Endothelial cell of umbilical vein (primary cell): ENCODE data around the gene LMNB1. TPM values are rescaled to one million over a fixed set of nuclear protein-coding genes. Genes with fewer than 3 reads are reported as not detected.

Source experiments
- BruUV-seq: library from RNA; stranded (reverse); fragments of 400-500 nt; replicated peaks from 2 replicates; lab custom pipeline; 2021; lab: Mats Ljungman, UMichigan
- CTCF ChIA-PET: fragments of 300-600, 350-600 bp; sonication (Branson Sonifier 250); formaldehyde crosslinking; loops from one replicate; lab custom pipeline; 2021; ENCODE audit warnings: antibody characterized with exemption, inconsistent platforms; lab: Charles Lee
- POLR2A ChIA-PET: fragments of 300-600, 350-600 bp; sonication (Branson Sonifier 250); formaldehyde crosslinking; loops from one replicate; lab custom pipeline; 2021; ENCODE audit warnings: antibody characterized with exemption, inconsistent platforms; lab: Charles Lee
- DNase-seq: peaks from one replicate; pipeline ENCODE4 v3.0.0-alpha.2; 2011; ENCODE audit warnings: low read depth, low spot score
- FAIRE-seq: peaks from 2 replicates; lab custom pipeline; 2011; peaks lifted over from hg19 to GRCh38; lab: Jason Lieb, UNC
- H2AFZ ChIP-seq: 2 replicates; pipeline ENCODE4 v1.6.0; 2012; ENCODE audit warnings: low read depth, low read length, control low read depth, inconsistent platforms
- H3K27ac ChIP-seq: 2 replicates; pipeline ENCODE4 v1.5.1; 2011; ENCODE audit warnings: low read depth, mild to moderate bottlenecking, control low read depth, low read length, moderate library complexity; ENCODE audit not compliant: insufficient read depth
- H3K27me3 ChIP-seq, 2 experiments: 2 replicates each; pipeline versions ENCODE4 v1.6.0 to v1.6.1; 2011; ENCODE audit warnings: low read length in 2 of 2, mixed read lengths in 1 of 2; ENCODE audit not compliant: control insufficient read depth in 2 of 2, insufficient read depth in 2 of 2
- H3K36me3 ChIP-seq, 2 experiments: 2 replicates in 1 of 2; 3 replicates in 1 of 2; pipeline ENCODE4 v1.5.1; 2011; ENCODE audit warnings: low read length in 2 of 2, mild to moderate bottlenecking in 1 of 2, moderate library complexity in 1 of 2; ENCODE audit not compliant: control insufficient read depth in 2 of 2, insufficient read depth in 2 of 2; ENCODE audit errors: extremely low read depth in 1 of 2
- H3K4me1 ChIP-seq: 3 replicates; pipeline ENCODE4 v1.5.1; 2011; ENCODE audit warnings: mild to moderate bottlenecking, low read length; ENCODE audit not compliant: control insufficient read depth, insufficient read depth; ENCODE audit errors: extremely low read depth
- H3K4me2 ChIP-seq: 2 replicates; pipeline ENCODE4 v1.6.1; 2011; ENCODE audit warnings: low read length, control low read depth, mixed read lengths; ENCODE audit not compliant: insufficient read depth
- H3K4me3 ChIP-seq, 3 experiments: fragments of 200-600 bp in 1 of 3; sonication (generic), shearing (Covaris generic) in 1 of 3; replicated peaks in 1 of 3; 2 replicates each; pipeline ENCODE4 v1.5.1; 2011 to 2016; ENCODE audit warnings: control low read depth in 3 of 3, low read length in 3 of 3, mild to moderate bottlenecking in 2 of 3, inconsistent platforms in 1 of 3, low read depth in 1 of 3, moderate library complexity in 1 of 3; ENCODE audit not compliant: insufficient read depth in 1 of 3
- H3K79me2 ChIP-seq: 2 replicates; pipeline ENCODE4 v1.6.0; 2012; ENCODE audit warnings: low read length, inconsistent platforms; ENCODE audit not compliant: control insufficient read depth, insufficient read depth
- H3K9ac ChIP-seq: replicated peaks from 2 replicates; pipeline ENCODE3; 2011; ENCODE audit warnings: low read length, control low read depth; ENCODE audit not compliant: insufficient read depth; ENCODE audit errors: extremely low read depth
- H3K9me1 ChIP-seq: replicated peaks from 3 replicates; pipeline ENCODE4 v1.6.0; 2011; ENCODE audit warnings: mild to moderate bottlenecking, low read length; ENCODE audit not compliant: control insufficient read depth, insufficient read depth; ENCODE audit errors: extremely low read depth
- H3K9me3 ChIP-seq: replicated peaks from 2 replicates; pipeline ENCODE4 v1.5.1; 2012; ENCODE audit warnings: low read length, inconsistent platforms; ENCODE audit not compliant: control insufficient read depth, insufficient read depth
- H4K20me1 ChIP-seq: replicated peaks from 2 replicates; pipeline ENCODE3; 2011; ENCODE audit warnings: mild to moderate bottlenecking, low read length; ENCODE audit not compliant: control insufficient read depth, insufficient read depth; ENCODE audit errors: extremely low read depth
- FOS ChIP-seq: IDR thresholded peaks from 2 replicates; pipeline ENCODE4 v1.6.1; 2011; ENCODE audit warnings: mild to moderate bottlenecking, low read length, moderate library complexity, borderline replicate concordance; ENCODE audit not compliant: insufficient read depth
- GATA2 ChIP-seq: IDR thresholded peaks from 2 replicates; pipeline ENCODE4 v1.7.0; 2011; ENCODE audit warnings: low read depth, mild to moderate bottlenecking, moderate library complexity, mixed read lengths, low read length; ENCODE audit not compliant: insufficient read length, insufficient read depth
- POLR2A ChIP-seq: IDR thresholded peaks from 2 replicates; pipeline ENCODE4 v1.6.1; 2012; ENCODE audit warnings: low read depth, mild to moderate bottlenecking, control low read depth, low read length
- POLR2AphosphoS5 ChIP-seq: IDR thresholded peaks from 2 replicates; pipeline ENCODE4 v1.6.1; 2012; ENCODE audit warnings: low read depth, mild to moderate bottlenecking, control low read depth, low read length, moderate library complexity; ENCODE audit not compliant: insufficient read depth
- dilution Hi-C: fragments of 300-500 bp; cut with MboI; formaldehyde crosslinking; loops from one replicate; pipeline ENCODE4 v1.15.0; 2019; ENCODE audit warnings: low sequenced_read_pairs; ENCODE audit not compliant: extremely low pct_ligation_motif_present
- intact Hi-C: fragments of 100-400 bp; cut with micrococcal nuclease; formaldehyde crosslinking; loops from one replicate; pipeline ENCODE4 v1.10.0; 2022
- polyA plus RNA-seq, 4 experiments: library from polyadenylated mRNA; depleted of rRNA in 3 of 4; stranded (reverse) in 3 of 4; unstranded in 1 of 4; fragments of >200 nt; gene quantifications; 2 replicates each; pipeline versions ENCODE4 v1.2.1 to v1.2.3, GENCODE V29; 2011 to 2012; ENCODE audit warnings: missing spikeins in 1 of 4
- total RNA-seq: library from RNA; stranded (reverse); gene quantifications from 2 replicates; pipeline ENCODE4 v1.2.3, GENCODE V29; 2021
- TF ChIP-seq, protein P1 (sequence below): IDR thresholded peaks from 2 replicates; pipeline ENCODE4 v1.6.1; 2011; ENCODE audit not compliant: insufficient read depth, insufficient read length
- TF ChIP-seq, protein P2 (sequence below), 2 donors: IDR thresholded peaks; 1 replicate in 1 of 2; 2 replicates in 1 of 2; pipeline ENCODE4 v1.5.1; 2011; ENCODE audit warnings: low read length in 2 of 2, mild to moderate bottlenecking in 2 of 2, moderate library complexity in 2 of 2, control low read depth in 1 of 2, inconsistent platforms in 1 of 2, low read depth in 1 of 2; ENCODE audit not compliant: insufficient read depth in 1 of 2; ENCODE audit errors: extremely low read depth in 1 of 2

LMNB1 gene
- total and polyA plus RNA-seq, 2 donors (not counting 3 experiments of a cell fraction or from before 2014, with no cell fraction given): 45.2 to 144 TPM

DNA sequence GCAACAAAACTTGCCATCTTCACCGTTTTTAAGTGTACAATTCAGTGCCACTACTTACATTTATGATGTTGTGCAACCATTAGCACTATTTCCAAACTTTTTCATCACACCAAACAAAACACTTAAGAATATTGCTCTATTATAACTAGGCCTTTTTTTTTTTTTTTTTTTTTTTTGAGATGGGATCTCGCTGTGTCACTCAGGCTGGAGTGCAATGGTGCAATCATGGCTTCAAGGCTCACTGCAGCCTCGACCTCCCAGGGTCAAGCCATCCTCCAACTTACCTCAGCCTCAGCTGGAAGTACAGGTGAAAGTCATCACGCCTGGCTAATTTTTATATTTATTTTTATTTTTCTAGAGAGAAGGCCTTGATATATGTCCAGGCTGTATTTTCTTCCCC, 22.3 kb upstream of the LMNB1 start:
- TF ChIP-seq POLR2AphosphoS5 (no peak), GATA2 (no peak), FOS (no peak), POLR2A (no peak)
- TF ChIP-seq, protein P1, sequence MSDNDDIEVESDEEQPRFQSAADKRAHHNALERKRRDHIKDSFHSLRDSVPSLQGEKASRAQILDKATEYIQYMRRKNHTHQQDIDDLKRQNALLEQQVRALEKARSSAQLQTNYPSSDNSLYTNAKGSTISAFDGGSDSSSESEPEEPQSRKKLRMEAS: no peak
- TF ChIP-seq, protein P2, sequence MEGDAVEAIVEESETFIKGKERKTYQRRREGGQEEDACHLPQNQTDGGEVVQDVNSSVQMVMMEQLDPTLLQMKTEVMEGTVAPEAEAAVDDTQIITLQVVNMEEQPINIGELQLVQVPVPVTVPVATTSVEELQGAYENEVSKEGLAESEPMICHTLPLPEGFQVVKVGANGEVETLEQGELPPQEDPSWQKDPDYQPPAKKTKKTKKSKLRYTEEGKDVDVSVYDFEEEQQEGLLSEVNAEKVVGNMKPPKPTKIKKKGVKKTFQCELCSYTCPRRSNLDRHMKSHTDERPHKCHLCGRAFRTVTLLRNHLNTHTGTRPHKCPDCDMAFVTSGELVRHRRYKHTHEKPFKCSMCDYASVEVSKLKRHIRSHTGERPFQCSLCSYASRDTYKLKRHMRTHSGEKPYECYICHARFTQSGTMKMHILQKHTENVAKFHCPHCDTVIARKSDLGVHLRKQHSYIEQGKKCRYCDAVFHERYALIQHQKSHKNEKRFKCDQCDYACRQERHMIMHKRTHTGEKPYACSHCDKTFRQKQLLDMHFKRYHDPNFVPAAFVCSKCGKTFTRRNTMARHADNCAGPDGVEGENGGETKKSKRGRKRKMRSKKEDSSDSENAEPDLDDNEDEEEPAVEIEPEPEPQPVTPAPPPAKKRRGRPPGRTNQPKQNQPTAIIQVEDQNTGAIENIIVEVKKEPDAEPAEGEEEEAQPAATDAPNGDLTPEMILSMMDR (IDR thresholded peaks at IDR 0.05; ENCODE audit: extremely low read depth in 1 of 2, insufficient read depth in 1 of 2, low read depth in 1 of 2, low read length in 2 of 2): no peak
- no peaks in the 10 kb centered on the region for H3K4me1 ChIP-seq
- H3K9me1 ChIP-seq: no peaks in the 10 kb centered on the region
- no peak for DNase-seq
- no peaks in the 10 kb centered on the region for H3K36me3 ChIP-seq
- BruUV-seq: no TSS peak
- intact Hi-C loops (loop anchor here (5.0 kb wide), 1 partner anchor 37 kb away; no protein-coding TSS in a partner anchor), dilution Hi-C loops (no loop called here)
- no peak overlapping the region for H3K27ac ChIP-seq
- no peak overlapping the region for H3K9ac ChIP-seq
- H4K20me1 ChIP-seq: no peaks in the 10 kb centered on the region
- FAIRE-seq: no peak
- no peaks in the 10 kb centered on the region for H3K27me3 ChIP-seq
- ChIA-PET POLR2A (no interaction called here), CTCF (interaction anchor here (1.2 kb wide), 1 partner anchor 16 kb away, joined by 6 read pairs; no protein-coding TSS in a partner anchor)
- no peak overlapping the region for H2AFZ ChIP-seq
- no peak overlapping the region for H3K4me2 ChIP-seq
- no peaks in the 10 kb centered on the region for H3K79me2 ChIP-seq
- H3K9me3 ChIP-seq: no peaks in the 10 kb centered on the region
- H3K4me3 ChIP-seq: no peak overlapping the region
